ENCODE measurements around the gene PYCR2.

- TF ChIP-seq CTCF (IDR thresholded peaks at IDR 0.05; ENCODE audit: insufficient read depth, low read depth, low read length) (no peak), EZH2 (IDR thresholded peaks at IDR 0.05; ENCODE audit: insufficient read depth, low read length) (no peak)
These were observed 9.0 kb upstream of the PYCR2 start for GRCh38 chr1:225933072-225933471.
